Karpas-422 (cell line): Measurements from ENCODE around the gene LANCL3. TPM values are rescaled to one million over a fixed set of nuclear protein-coding genes. Genes with fewer than 3 reads are reported as not detected.
"Not testable (repeated sequence)": the region's sequence is repeated elsewhere in the genome, so short reads cannot be mapped to it uniquely, and the experiment has no call there.

ENCODE experiments used
- DNase-seq: peaks from one replicate; pipeline ENCODE4 v3.0.0-alpha.2; 2015
- H2AFZ ChIP-seq: fragments of 200-600 bp; sonication (generic); 2 replicates; pipeline ENCODE4 v1.6.1; 2014; ENCODE audit warnings: antibody characterized with exemption, low read length, mixed read lengths
- H3K27ac ChIP-seq: fragments of 200-600 bp; sonication (generic); 2 replicates; pipeline ENCODE4 v1.5.1; 2014; ENCODE audit warnings: mild to moderate bottlenecking, low read length, moderate library complexity
- H3K27me3 ChIP-seq: fragments of 200-600 bp; sonication (generic); 2 replicates; pipeline ENCODE4 v1.6.1; 2014; ENCODE audit warnings: low read length, mixed read lengths
- H3K36me3 ChIP-seq: fragments of 200-600 bp; sonication (generic); 2 replicates; pipeline ENCODE4 v1.6.1; 2014; ENCODE audit warnings: low read length, mixed read lengths; ENCODE audit not compliant: insufficient read depth
- H3K4me1 ChIP-seq: fragments of 200-600 bp; sonication (generic); 2 replicates; pipeline ENCODE4 v1.6.1; 2014; ENCODE audit warnings: mild to moderate bottlenecking, low read length, mixed read lengths
- H3K4me2 ChIP-seq: fragments of 200-600 bp; sonication (generic); 2 replicates; pipeline ENCODE4 v1.6.1; 2014; ENCODE audit warnings: low read length, low read depth, mild to moderate bottlenecking; ENCODE audit not compliant: poor library complexity, severe bottlenecking
- H3K4me3 ChIP-seq: fragments of 200-600 bp; sonication (generic); 2 replicates; pipeline ENCODE4 v1.5.1; 2014; ENCODE audit warnings: mild to moderate bottlenecking, antibody characterized with exemption, low read length, mixed read lengths
- H3K79me2 ChIP-seq: fragments of 200-600 bp; sonication (generic); 2 replicates; pipeline ENCODE4 v1.6.1; 2014; ENCODE audit warnings: mild to moderate bottlenecking, low read length, mixed read lengths
- H3K9ac ChIP-seq: fragments of 200-600 bp; sonication (generic); 2 replicates; pipeline ENCODE4 v1.6.0; 2014; ENCODE audit warnings: low read length
- H3K9me2 ChIP-seq: fragments of 200-600 bp; sonication (generic), shearing (Covaris generic); replicated peaks from 2 replicates; pipeline ENCODE4 v1.6.0; 2014; ENCODE audit warnings: mild to moderate bottlenecking, low read length, moderate library complexity; ENCODE audit not compliant: insufficient read depth
- H3K9me3 ChIP-seq: fragments of 300-700, 200-600 bp; sonication (generic); 2 replicates; pipeline ENCODE4 v1.6.1; 2014; ENCODE audit warnings: low read length, mixed read lengths
- H4K20me1 ChIP-seq: fragments of 200-600 bp; sonication (generic); 2 replicates; pipeline ENCODE4 v1.6.1; 2014; ENCODE audit warnings: mild to moderate bottlenecking, antibody characterized with exemption, low read length, low read depth; ENCODE audit not compliant: insufficient read depth
- total RNA-seq: library from RNA; depleted of rRNA; stranded (reverse); fragments of >200 nt; shearing (Covaris generic); gene quantifications from 2 replicates; pipeline ENCODE4 v1.2.3, GENCODE V29; 2014; ENCODE audit warnings: low replicate concordance; rRNA removed

Gene LANCL3
- not detected in 2 replicates for total RNA-seq

- peaks cover 11% of the 10 kb centered on the region for H3K4me1 ChIP-seq
- not testable (repeated sequence) for H3K9me2 ChIP-seq, H3K4me2 ChIP-seq, H3K27ac ChIP-seq, H3K4me3 ChIP-seq, H3K27me3 ChIP-seq, H3K9me3 ChIP-seq, H3K9ac ChIP-seq, H3K36me3 ChIP-seq, H4K20me1 ChIP-seq, H2AFZ ChIP-seq, H3K79me2 ChIP-seq, DNase-seq
Observed at GRCh38 chrX:37571426-37572107, at the start of gene LANCL3. LANCL3 (plus strand) TSS chrX:37571661; CDS start chrX:37571871, 210 bp downstream.

- H3K9me2 ChIP-seq, H3K4me1 ChIP-seq, H3K36me3 ChIP-seq, H4K20me1 ChIP-seq, H2AFZ ChIP-seq, H3K4me2 ChIP-seq, H3K27ac ChIP-seq, H3K79me2 ChIP-seq, H3K9ac ChIP-seq, H3K4me3 ChIP-seq, DNase-seq, H3K27me3 ChIP-seq, H3K9me3 ChIP-seq: not testable (repeated sequence)
Observed at GRCh38 chrX:37523673-37524072, 47.8 kb upstream of the LANCL3 start.

GRCh38 chrX:37541991-37542390 is 29.5 kb upstream of the LANCL3 start:
- H3K4me3 ChIP-seq = no peak overlapping the region
- DNase-seq = no peak
- H3K27me3 ChIP-seq = no peaks in the 10 kb centered on the region
- no peaks in the 10 kb centered on the region for H3K4me1 ChIP-seq
- no peak overlapping the region for H3K27ac ChIP-seq
- H3K9ac ChIP-seq = no peak overlapping the region
- H2AFZ ChIP-seq = no peak overlapping the region
- no peaks in the 10 kb centered on the region for H3K79me2 ChIP-seq
- no peaks in the 10 kb centered on the region for H4K20me1 ChIP-seq
- no peak overlapping the region for H3K4me2 ChIP-seq
- H3K9me2 ChIP-seq = no peaks in the 10 kb centered on the region
- H3K36me3 ChIP-seq = no peaks in the 10 kb centered on the region
- H3K9me3 ChIP-seq = no peaks in the 10 kb centered on the region; the same call in 1 of the 2 replicates

GRCh38 chrX:37542791-37543190 is 28.7 kb upstream of the LANCL3 start:
- Histone ChIP-seq H2AFZ (no peak overlapping the region), H3K9ac (no peak overlapping the region), H3K9me2 (no peaks in the 10 kb centered on the region), H3K9me3 (no peaks in the 10 kb centered on the region; the same call in 1 of the 2 replicates), H3K36me3 (no peaks in the 10 kb centered on the region), H3K27ac (no peak overlapping the region), H3K79me2 (no peaks in the 10 kb centered on the region), H3K4me1 (no peaks in the 10 kb centered on the region), H3K4me2 (no peak overlapping the region), H3K4me3 (no peak overlapping the region), H3K27me3 (no peaks in the 10 kb centered on the region), H4K20me1 (no peaks in the 10 kb centered on the region)
- no peak for DNase-seq

GRCh38 chrX:37543324-37543723 is 28.1 kb upstream of the LANCL3 start:
- H3K79me2 ChIP-seq = no peaks in the 10 kb centered on the region
- no peak overlapping the region for H3K27ac ChIP-seq
- no peaks in the 10 kb centered on the region for H3K4me1 ChIP-seq
- H3K9ac ChIP-seq = no peak overlapping the region
- H3K9me2 ChIP-seq = no peaks in the 10 kb centered on the region
- H3K9me3 ChIP-seq = no peaks in the 10 kb centered on the region; the same call in 1 of the 2 replicates
- H3K4me2 ChIP-seq = no peak overlapping the region
- no peaks in the 10 kb centered on the region for H4K20me1 ChIP-seq
- H2AFZ ChIP-seq = no peak overlapping the region
- H3K4me3 ChIP-seq = no peak overlapping the region
- H3K27me3 ChIP-seq = no peaks in the 10 kb centered on the region
- DNase-seq = no peak
- no peaks in the 10 kb centered on the region for H3K36me3 ChIP-seq

GRCh38 chrX:37544531-37544930 is 26.9 kb upstream of the LANCL3 start:
- H3K36me3 ChIP-seq, H3K4me3 ChIP-seq, H3K9me3 ChIP-seq, H3K4me1 ChIP-seq, H3K27me3 ChIP-seq, H3K79me2 ChIP-seq, H3K4me2 ChIP-seq, DNase-seq, H3K9me2 ChIP-seq, H3K9ac ChIP-seq, H3K27ac ChIP-seq, H2AFZ ChIP-seq, H4K20me1 ChIP-seq: not testable (repeated sequence)

- Histone ChIP-seq H3K27me3 (no peaks in the 10 kb centered on the region), H3K4me2 (no peak overlapping the region), H4K20me1 (no peaks in the 10 kb centered on the region), H2AFZ (no peak overlapping the region), H3K36me3 (no peaks in the 10 kb centered on the region), H3K4me3 (no peak overlapping the region), H3K4me1 (no peaks in the 10 kb centered on the region), H3K9me2 (no peaks in the 10 kb centered on the region), H3K9me3 (no peaks in the 10 kb centered on the region; the same call in 1 of the 2 replicates), H3K9ac (no peak overlapping the region), H3K27ac (no peak overlapping the region), H3K79me2 (no peaks in the 10 kb centered on the region)
- DNase-seq = no peak
Observed at GRCh38 chrX:37545066-37545465, 26.4 kb upstream of the LANCL3 start.

- H3K9ac ChIP-seq, H3K79me2 ChIP-seq, H3K36me3 ChIP-seq, H3K4me3 ChIP-seq, H3K4me1 ChIP-seq, H3K27me3 ChIP-seq, H4K20me1 ChIP-seq, H3K9me2 ChIP-seq, DNase-seq, H3K27ac ChIP-seq, H2AFZ ChIP-seq, H3K9me3 ChIP-seq, H3K4me2 ChIP-seq: not testable (repeated sequence)
Observed at GRCh38 chrX:37549619-37550018, 21.8 kb upstream of the LANCL3 start.
